ENCODE measurements around the gene SFRP2. TPM values are rescaled to one million over a fixed set of nuclear protein-coding genes. Genes with fewer than 3 reads are reported as not detected.

The SFRP2 gene, protein sequence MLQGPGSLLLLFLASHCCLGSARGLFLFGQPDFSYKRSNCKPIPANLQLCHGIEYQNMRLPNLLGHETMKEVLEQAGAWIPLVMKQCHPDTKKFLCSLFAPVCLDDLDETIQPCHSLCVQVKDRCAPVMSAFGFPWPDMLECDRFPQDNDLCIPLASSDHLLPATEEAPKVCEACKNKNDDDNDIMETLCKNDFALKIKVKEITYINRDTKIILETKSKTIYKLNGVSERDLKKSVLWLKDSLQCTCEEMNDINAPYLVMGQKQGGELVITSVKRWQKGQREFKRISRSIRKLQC
- 4.7 TPM for total RNA-seq

DNA sequence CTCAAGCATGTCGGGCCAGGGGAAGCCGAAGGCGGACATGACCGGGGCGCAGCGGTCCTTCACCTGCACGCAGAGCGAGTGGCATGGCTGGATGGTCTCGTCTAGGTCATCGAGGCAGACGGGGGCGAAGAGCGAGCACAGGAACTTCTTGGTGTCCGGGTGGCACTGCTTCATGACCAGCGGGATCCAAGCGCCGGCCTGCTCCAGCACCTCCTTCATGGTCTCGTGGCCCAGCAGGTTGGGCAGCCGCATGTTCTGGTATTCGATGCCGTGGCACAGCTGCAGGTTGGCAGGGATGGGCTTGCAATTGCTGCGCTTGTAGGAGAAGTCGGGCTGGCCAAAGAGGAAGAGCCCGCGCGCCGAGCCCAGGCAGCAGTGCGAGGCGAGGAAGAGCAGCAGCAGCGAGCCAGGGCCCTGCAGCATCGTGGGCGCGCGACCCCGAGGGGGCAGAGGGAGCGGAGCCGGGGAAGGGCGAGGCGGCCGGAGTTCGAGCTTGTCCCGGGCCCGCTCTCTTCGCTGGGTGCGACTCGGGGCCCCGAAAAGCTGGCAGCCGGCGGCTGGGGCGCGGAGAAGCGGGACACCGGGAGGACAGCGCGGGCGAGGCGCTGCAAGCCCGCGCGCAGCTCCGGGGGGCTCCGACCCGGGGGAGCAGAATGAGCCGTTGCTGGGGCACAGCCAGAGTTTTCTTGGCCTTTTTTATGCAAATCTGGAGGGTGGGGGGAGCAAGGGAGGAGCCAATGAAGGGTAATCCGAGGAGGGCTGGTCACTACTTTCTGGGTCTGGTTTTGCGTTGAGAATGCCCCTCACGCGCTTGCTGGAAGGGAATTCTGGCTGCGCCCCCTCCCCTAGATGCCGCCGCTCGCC, at the start of gene SFRP2:
Gene SFRP2 (minus strand): TSS at position 671 of the 864 bp plus-strand sequence. CDS start 248 bp downstream, at position 423.
- ATAC-seq, result no peak

GRCh38 chr4:153838564-153838963, 49.7 kb upstream of the SFRP2 start:
- ATAC-seq, result no peak

DNA sequence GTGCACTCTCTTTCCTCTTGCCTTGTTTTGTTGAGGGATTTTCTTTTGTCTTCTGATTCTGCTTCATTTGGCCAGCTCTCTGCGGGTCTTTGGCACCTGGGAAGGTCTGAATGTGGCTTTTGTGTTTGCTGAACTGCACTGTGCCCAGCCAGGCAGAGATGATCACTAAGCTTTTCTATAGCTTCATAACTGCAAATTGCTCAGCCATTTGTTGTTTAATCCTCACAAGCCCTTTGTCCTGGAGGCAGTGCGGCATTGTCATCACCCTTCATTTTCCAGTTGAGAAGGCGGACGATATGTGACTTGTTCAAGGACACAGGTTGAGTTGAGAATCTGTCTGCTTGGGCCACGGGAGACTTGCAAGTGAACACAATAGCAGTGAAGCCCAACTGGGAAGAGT, 46.0 kb upstream of the SFRP2 start:
- ATAC-seq, result no peak

GRCh38 chr4:153832720-153833287, 43.9 kb upstream of the SFRP2 start:
- ATAC-seq, result no peak

GRCh38 chr4:153832054-153832453, 43.2 kb upstream of the SFRP2 start:
- ATAC-seq, result no peak

GRCh38 chr4:153831245-153831644, 42.4 kb upstream of the SFRP2 start:
- ATAC-seq, result no peak

- no peak for ATAC-seq
These were observed 36.8 kb upstream of the SFRP2 start for GRCh38 chr4:153825691-153826090.

- no peak for ATAC-seq
These were observed 36.2 kb upstream of the SFRP2 start for GRCh38 chr4:153825126-153825525.

DNA sequence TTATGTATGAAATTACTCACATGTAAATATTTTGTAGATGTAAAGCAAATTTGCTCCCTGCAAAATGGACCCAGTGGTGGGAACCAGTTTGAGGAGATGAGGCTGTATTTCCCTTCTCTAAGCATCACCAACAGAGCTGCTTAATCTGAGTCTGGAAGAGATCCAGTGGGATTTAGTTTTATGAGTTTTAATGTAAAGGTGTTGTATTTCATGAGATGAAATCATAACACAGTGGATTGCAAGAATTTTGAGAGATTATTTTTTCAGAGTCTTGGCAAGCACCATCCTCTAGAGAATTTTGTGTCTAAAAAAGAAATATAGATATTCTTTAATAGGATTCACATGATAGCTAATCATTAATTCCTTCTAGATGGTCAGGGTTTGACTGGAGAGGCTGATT, 35.6 kb upstream of the SFRP2 start:
- ATAC-seq, result no peak

GRCh38 chr4:153823483-153823882, 34.6 kb upstream of the SFRP2 start:
- ATAC-seq, result no peak

GRCh38 chr4:153822316-153822715, 33.4 kb upstream of the SFRP2 start:
- no peak for ATAC-seq

- ATAC-seq, result no peak
These were observed 28.6 kb upstream of the SFRP2 start for GRCh38 chr4:153817466-153817865.

DNA sequence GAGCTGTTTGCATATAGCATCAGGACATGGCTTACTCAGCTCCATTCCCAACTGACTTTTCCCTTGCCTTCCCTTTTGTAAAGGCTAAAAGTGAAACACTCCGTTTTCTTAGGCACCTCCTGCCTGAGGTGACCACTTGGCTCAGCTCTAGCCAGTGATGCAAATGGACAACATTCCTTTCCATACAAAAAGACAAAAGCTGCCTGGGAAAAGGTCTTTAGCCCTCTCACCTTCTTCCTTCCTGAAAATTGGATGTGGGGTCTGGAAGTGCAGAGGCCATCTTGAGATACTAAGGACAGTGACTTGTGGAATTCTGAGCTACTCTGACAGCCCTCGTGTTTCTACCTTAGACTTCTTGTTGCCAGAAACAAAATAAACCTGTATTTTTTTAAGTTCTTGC, 27.7 kb upstream of the SFRP2 start:
- ATAC-seq, result no peak

- no peak for ATAC-seq
These were observed 25.9 kb upstream of the SFRP2 start for GRCh38 chr4:153814789-153815188.

DNA sequence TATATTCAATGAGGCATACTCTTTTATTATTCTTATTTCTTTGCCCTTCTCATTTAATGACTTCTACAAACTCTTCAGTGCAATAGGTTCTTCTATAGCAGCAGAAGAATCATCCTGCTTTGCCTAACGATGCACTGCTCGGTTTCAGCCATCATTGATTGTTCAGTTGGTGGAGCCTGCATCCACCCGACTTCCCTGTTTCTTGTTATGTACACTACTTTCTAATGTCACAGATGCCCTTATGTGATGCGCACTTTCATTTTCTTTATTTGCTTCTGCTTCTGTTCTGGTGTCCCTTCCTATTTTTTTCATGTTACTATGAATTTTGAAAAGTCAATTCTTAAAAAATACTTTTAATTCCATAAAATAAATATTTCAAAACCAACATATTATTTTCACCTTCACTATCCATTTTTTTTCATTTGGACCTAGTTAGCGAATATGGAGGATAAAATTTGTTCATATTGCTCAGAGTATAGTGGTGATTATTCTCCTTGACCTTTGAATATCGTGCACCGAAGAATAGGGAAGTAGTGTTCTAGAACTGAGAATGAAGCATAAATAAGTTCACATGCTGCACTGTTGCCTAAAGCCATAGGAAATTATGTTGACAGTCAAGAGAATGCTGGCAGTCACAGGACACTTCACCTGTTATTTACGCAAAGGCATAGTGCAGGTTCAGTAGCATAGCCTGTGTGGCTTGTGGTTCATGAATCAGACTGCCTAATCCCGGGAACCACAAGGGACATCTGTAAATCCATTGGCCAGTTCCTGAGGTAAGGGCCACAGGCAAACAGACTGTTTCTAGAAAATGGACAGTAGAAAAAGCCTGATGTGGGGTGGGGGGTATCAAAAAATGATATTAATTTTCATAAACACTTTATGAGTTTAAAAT, 21.3 kb upstream of the SFRP2 start:
- no peak for ATAC-seq

GRCh38 chr4:153809307-153809706, 20.4 kb upstream of the SFRP2 start:
- ATAC-seq, result no peak

DNA sequence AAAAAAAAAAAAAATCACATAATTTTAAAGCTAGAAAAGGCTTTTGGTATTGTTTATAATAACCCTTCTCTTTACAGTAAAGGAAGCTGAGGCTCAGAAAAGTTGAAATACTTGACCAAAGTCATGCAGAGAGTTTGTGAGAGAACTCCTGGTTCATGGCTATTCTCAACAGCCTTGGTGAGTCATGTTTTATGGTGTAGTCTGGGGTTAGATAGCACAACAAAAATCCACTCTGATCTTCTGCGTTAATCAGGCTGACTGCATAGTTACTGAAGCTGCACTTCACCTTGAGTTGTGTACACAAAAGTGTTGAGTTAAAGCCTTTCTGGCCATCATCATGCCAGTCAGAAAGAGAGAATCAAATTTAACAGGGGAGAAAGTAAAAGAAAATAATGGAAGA, 19.3 kb upstream of the SFRP2 start:
- no peak for ATAC-seq

DNA sequence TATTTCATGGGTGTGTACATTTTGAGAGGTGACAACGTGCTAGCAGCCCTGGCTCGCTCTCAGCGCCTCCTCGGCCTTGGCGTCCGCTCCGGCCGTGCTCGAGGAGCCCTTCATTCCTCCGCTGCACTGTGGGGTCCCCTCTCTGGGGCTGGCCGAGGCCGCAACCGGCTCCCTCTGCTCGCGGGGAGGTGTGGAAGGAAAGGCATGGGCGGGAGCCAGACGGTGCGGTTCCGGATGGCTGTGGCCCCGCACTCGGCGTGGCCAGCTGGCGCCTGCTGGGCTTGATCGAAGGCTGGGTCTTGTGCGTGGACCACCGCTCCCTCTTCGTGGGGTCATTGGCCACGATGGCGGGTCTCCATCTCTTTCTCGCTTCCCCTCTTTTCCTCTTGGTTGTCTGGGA, 17.2 kb upstream of the SFRP2 start:
- ATAC-seq, result no peak

DNA sequence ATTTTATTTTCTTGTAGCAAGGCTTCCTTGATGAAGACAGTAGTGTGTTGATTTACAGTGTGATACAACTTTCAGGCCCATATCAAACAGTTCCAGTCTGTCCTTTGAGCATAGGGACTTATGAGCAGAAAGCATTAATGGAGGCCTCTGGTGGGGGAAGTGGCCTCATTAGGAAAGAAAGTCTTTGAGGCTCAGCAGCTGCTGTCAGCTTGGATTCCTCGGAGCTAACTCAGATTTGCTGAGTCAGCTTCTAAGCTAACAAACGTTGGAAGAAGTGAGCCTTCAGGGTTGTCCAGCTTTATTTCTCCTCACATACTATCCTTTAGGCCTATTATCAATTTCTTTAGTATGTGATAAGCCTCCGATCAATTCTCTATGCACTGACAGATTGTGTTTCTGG, 15.8 kb upstream of the SFRP2 start:
- no peak for ATAC-seq

GRCh38 chr4:153799694-153800074, 10.8 kb upstream of the SFRP2 start:
- no peak for ATAC-seq

DNA sequence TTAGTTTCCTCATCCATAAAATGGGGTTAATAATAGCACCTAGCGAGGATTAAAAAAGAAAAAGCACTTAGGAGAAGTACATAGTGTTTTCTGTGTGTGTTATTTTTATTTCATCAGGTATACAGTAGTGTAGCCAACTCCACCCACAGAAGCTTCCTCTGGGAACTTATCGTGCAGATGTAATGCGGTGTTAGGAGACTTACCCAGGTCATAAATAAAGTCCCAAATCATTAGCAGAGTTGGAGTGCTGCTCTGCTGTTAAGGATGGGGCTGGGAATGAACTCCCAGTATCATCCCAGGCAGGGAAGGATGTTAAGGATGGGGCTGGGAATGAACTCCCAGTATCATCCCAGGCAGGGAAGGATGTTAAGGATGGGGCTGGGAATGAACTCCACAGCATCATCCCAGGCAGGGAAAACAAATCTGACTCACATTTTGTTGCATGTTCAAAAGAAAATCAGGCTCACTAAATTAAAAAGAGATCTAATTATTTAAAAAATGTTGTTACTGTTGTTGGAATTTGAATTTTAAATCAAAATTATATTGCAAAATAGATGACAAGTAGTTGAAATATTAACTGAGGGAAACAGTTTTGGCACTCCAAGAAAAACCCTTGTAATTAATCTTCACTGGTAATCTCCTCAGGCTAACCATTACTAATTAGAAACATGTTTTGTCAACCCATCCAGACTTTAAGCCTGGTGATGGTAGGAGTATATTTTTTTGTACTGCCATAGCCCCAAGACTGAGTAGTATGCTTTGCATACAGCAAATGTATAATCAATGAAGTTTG, 10.2 kb upstream of the SFRP2 start:
- no peak for ATAC-seq

- no peak for ATAC-seq
These were observed 9.5 kb upstream of the SFRP2 start for GRCh38 chr4:153798420-153798819.
